Karpas-422 (cell line): ENCODE data around the gene PKIB. TPM values are rescaled to one million over a fixed set of nuclear protein-coding genes. Genes with fewer than 3 reads are reported as not detected.
"Not testable (repeated sequence)": the region's sequence is repeated elsewhere in the genome, so short reads cannot be mapped to it uniquely, and the experiment has no call there.

Experiments
- DNase-seq: peaks from one replicate; pipeline ENCODE4 v3.0.0-alpha.2; 2015
- H2AFZ ChIP-seq: fragments of 200-600 bp; sonication (generic); 2 replicates; pipeline ENCODE4 v1.6.1; 2014; ENCODE audit warnings: antibody characterized with exemption, low read length, mixed read lengths
- H3K27ac ChIP-seq: fragments of 200-600 bp; sonication (generic); 2 replicates; pipeline ENCODE4 v1.5.1; 2014; ENCODE audit warnings: mild to moderate bottlenecking, low read length, moderate library complexity
- H3K27me3 ChIP-seq: fragments of 200-600 bp; sonication (generic); 2 replicates; pipeline ENCODE4 v1.6.1; 2014; ENCODE audit warnings: low read length, mixed read lengths
- H3K36me3 ChIP-seq: fragments of 200-600 bp; sonication (generic); 2 replicates; pipeline ENCODE4 v1.6.1; 2014; ENCODE audit warnings: low read length, mixed read lengths; ENCODE audit not compliant: insufficient read depth
- H3K4me1 ChIP-seq: fragments of 200-600 bp; sonication (generic); 2 replicates; pipeline ENCODE4 v1.6.1; 2014; ENCODE audit warnings: mild to moderate bottlenecking, low read length, mixed read lengths
- H3K4me2 ChIP-seq: fragments of 200-600 bp; sonication (generic); 2 replicates; pipeline ENCODE4 v1.6.1; 2014; ENCODE audit warnings: low read length, low read depth, mild to moderate bottlenecking; ENCODE audit not compliant: poor library complexity, severe bottlenecking
- H3K4me3 ChIP-seq: fragments of 200-600 bp; sonication (generic); 2 replicates; pipeline ENCODE4 v1.5.1; 2014; ENCODE audit warnings: mild to moderate bottlenecking, antibody characterized with exemption, low read length, mixed read lengths
- H3K79me2 ChIP-seq: fragments of 200-600 bp; sonication (generic); 2 replicates; pipeline ENCODE4 v1.6.1; 2014; ENCODE audit warnings: mild to moderate bottlenecking, low read length, mixed read lengths
- H3K9ac ChIP-seq: fragments of 200-600 bp; sonication (generic); 2 replicates; pipeline ENCODE4 v1.6.0; 2014; ENCODE audit warnings: low read length
- H3K9me2 ChIP-seq: fragments of 200-600 bp; sonication (generic), shearing (Covaris generic); replicated peaks from 2 replicates; pipeline ENCODE4 v1.6.0; 2014; ENCODE audit warnings: mild to moderate bottlenecking, low read length, moderate library complexity; ENCODE audit not compliant: insufficient read depth
- H3K9me3 ChIP-seq: fragments of 300-700, 200-600 bp; sonication (generic); 2 replicates; pipeline ENCODE4 v1.6.1; 2014; ENCODE audit warnings: low read length, mixed read lengths
- H4K20me1 ChIP-seq: fragments of 200-600 bp; sonication (generic); 2 replicates; pipeline ENCODE4 v1.6.1; 2014; ENCODE audit warnings: mild to moderate bottlenecking, antibody characterized with exemption, low read length, low read depth; ENCODE audit not compliant: insufficient read depth
- total RNA-seq: library from RNA; depleted of rRNA; stranded (reverse); fragments of >200 nt; shearing (Covaris generic); gene quantifications from 2 replicates; pipeline ENCODE4 v1.2.3, GENCODE V29; 2014; ENCODE audit warnings: low replicate concordance

The PKIB gene
- total RNA-seq, 1 experiment from 2014 or later: 1.7 TPM

GRCh38 chr6:122746688-122747087 is 136.5 kb downstream of the PKIB start:
- H3K4me2 ChIP-seq: no peak overlapping the region
- H3K36me3 ChIP-seq: no peaks in the 10 kb centered on the region
- H2AFZ ChIP-seq: no peak overlapping the region
- no peak overlapping the region for H3K4me3 ChIP-seq
- H3K9me2 ChIP-seq: no peaks in the 10 kb centered on the region
- no peaks in the 10 kb centered on the region for H3K27me3 ChIP-seq
- peaks cover 8% of the 10 kb centered on the region for H3K4me1 ChIP-seq
- no peak overlapping the region for H3K9ac ChIP-seq
- DNase-seq: no peak
- no peaks in the 10 kb centered on the region for H3K79me2 ChIP-seq
- H3K9me3 ChIP-seq: no peaks in the 10 kb centered on the region
- no peak overlapping the region for H3K27ac ChIP-seq
- no peaks in the 10 kb centered on the region for H4K20me1 ChIP-seq

GRCh38 chr6:122747573-122747972 is 137.4 kb downstream of the PKIB start:
- no peak overlapping the region for H3K4me3 ChIP-seq
- H3K27me3 ChIP-seq: no peaks in the 10 kb centered on the region
- no peaks in the 10 kb centered on the region for H3K36me3 ChIP-seq
- no peaks in the 10 kb centered on the region for H3K79me2 ChIP-seq
- H3K4me2 ChIP-seq: no peak overlapping the region
- no peaks in the 10 kb centered on the region for H3K9me3 ChIP-seq
- no peak overlapping the region for H2AFZ ChIP-seq
- no peaks in the 10 kb centered on the region for H4K20me1 ChIP-seq
- peaks cover 8% of the 10 kb centered on the region for H3K4me1 ChIP-seq
- DNase-seq: peak; percentile 49
- H3K27ac ChIP-seq: no peak overlapping the region
- H3K9ac ChIP-seq: no peak overlapping the region
- no peaks in the 10 kb centered on the region for H3K9me2 ChIP-seq

- peaks cover 10% of the 10 kb centered on the region for H3K4me1 ChIP-seq
- H3K9me2 ChIP-seq, H3K9me3 ChIP-seq, H2AFZ ChIP-seq, DNase-seq, H3K79me2 ChIP-seq, H3K36me3 ChIP-seq, H3K4me2 ChIP-seq, H3K9ac ChIP-seq, H3K27ac ChIP-seq, H4K20me1 ChIP-seq, H3K4me3 ChIP-seq, H3K27me3 ChIP-seq: not testable (repeated sequence)
Measured at GRCh38 chr6:122748945-122749344, 138.7 kb downstream of the PKIB start.

GRCh38 chr6:122749451-122750050 is 139.3 kb downstream of the PKIB start:
- peaks cover 10% of the 10 kb centered on the region for H3K4me1 ChIP-seq
- no peak overlapping the region for H3K4me3 ChIP-seq
- no peak for DNase-seq
- H3K9me3 ChIP-seq: no peaks in the 10 kb centered on the region
- H3K79me2 ChIP-seq: no peaks in the 10 kb centered on the region
- H3K9ac ChIP-seq: no peak overlapping the region
- no peak overlapping the region for H3K4me2 ChIP-seq
- H2AFZ ChIP-seq: no peak overlapping the region
- no peaks in the 10 kb centered on the region for H3K27me3 ChIP-seq
- no peaks in the 10 kb centered on the region for H4K20me1 ChIP-seq
- H3K9me2 ChIP-seq: no peaks in the 10 kb centered on the region
- no peak overlapping the region for H3K27ac ChIP-seq
- H3K36me3 ChIP-seq: no peaks in the 10 kb centered on the region

GRCh38 chr6:122751326-122751725 is 141.1 kb downstream of the PKIB start:
- Histone ChIP-seq H3K4me3 (peak overlapping the region; percentile 11; the same call in 1 of the 2 replicates), H3K79me2 (no peaks in the 10 kb centered on the region), H2AFZ (peak overlapping the region; percentile 56; the same call in 1 of the 2 replicates), H4K20me1 (no peaks in the 10 kb centered on the region), H3K4me2 (peak overlapping the region; percentile 17), H3K36me3 (no peaks in the 10 kb centered on the region), H3K9me2 (no peaks in the 10 kb centered on the region), H3K4me1 (peaks cover 10% of the 10 kb centered on the region), H3K27me3 (no peaks in the 10 kb centered on the region), H3K9me3 (no peaks in the 10 kb centered on the region), H3K27ac (no peak overlapping the region), H3K9ac (no peak overlapping the region)
- no peak for DNase-seq

GRCh38 chr6:122752459-122752858 is 142.3 kb downstream of the PKIB start:
- no peak overlapping the region for H3K4me3 ChIP-seq
- no peaks in the 10 kb centered on the region for H3K9me3 ChIP-seq
- H3K9ac ChIP-seq: no peak overlapping the region
- no peaks in the 10 kb centered on the region for H3K36me3 ChIP-seq
- H3K79me2 ChIP-seq: no peaks in the 10 kb centered on the region
- H3K4me1 ChIP-seq: peaks cover 10% of the 10 kb centered on the region
- no peak overlapping the region for H3K27ac ChIP-seq
- H3K27me3 ChIP-seq: no peaks in the 10 kb centered on the region
- no peak for DNase-seq
- no peak overlapping the region for H3K4me2 ChIP-seq
- no peaks in the 10 kb centered on the region for H4K20me1 ChIP-seq
- no peak overlapping the region for H2AFZ ChIP-seq
- H3K9me2 ChIP-seq: no peaks in the 10 kb centered on the region

- no peaks in the 10 kb centered on the region for H3K79me2 ChIP-seq
- H3K4me1 ChIP-seq: peaks cover 10% of the 10 kb centered on the region
- no peak for DNase-seq
- peak overlapping the region; percentile 30; the same call in 1 of the 2 replicates for H3K4me3 ChIP-seq
- H3K27ac ChIP-seq: no peak overlapping the region
- H3K9me3 ChIP-seq: no peaks in the 10 kb centered on the region
- H2AFZ ChIP-seq: peak overlapping the region; percentile 73; the same call in 1 of the 2 replicates
- no peaks in the 10 kb centered on the region for H4K20me1 ChIP-seq
- no peaks in the 10 kb centered on the region for H3K36me3 ChIP-seq
- no peaks in the 10 kb centered on the region for H3K27me3 ChIP-seq
- H3K4me2 ChIP-seq: peak overlapping the region; percentile 35
- H3K9me2 ChIP-seq: no peaks in the 10 kb centered on the region
- H3K9ac ChIP-seq: no peak overlapping the region
Measured at GRCh38 chr6:122753000-122753687, 142.9 kb downstream of the PKIB start.

GRCh38 chr6:122753688-122754056 is 143.5 kb downstream of the PKIB start:
- H2AFZ ChIP-seq: no peak overlapping the region

More at GRCh38 chr6:122753688-122754056, 143.5 kb downstream of the PKIB start:
- no peak for DNase-seq
- Histone ChIP-seq H3K4me3 (no peak overlapping the region), H3K36me3 (no peaks in the 10 kb centered on the region), H3K4me2 (peak overlapping the region; percentile 35), H4K20me1 (no peaks in the 10 kb centered on the region), H3K4me1 (peaks cover 10% of the 10 kb centered on the region), H3K9ac (no peak overlapping the region), H3K9me2 (no peaks in the 10 kb centered on the region), H3K79me2 (no peaks in the 10 kb centered on the region), H3K27ac (no peak overlapping the region), H3K9me3 (no peaks in the 10 kb centered on the region), H3K27me3 (no peaks in the 10 kb centered on the region)
